ENCODE results near the gene FGFR3.

- TF ChIP-seq EP300 (IDR thresholded peaks at IDR 0.05) (no peak), CTCF (IDR thresholded peaks at IDR 0.05) (no peak)
These were observed 53.5 kb downstream of the FGFR3 start for GRCh38 chr4:1846580-1846979.

Measured in upper lobe of left lung (tissue), 4 donors.